HG03558 (cell line): Measurements from ENCODE around the gene XRN2.

Experiments
- ATAC-seq: cut with Tn5 transposase; IDR thresholded peaks from one replicate; pipeline ENCODE4 v1.9.1; 2021; ENCODE audit warnings: moderate number of reproducible peaks; ENCODE audit not compliant: unreplicated experiment; ENCODE audit errors: extremely low read depth

The XRN2 gene

GRCh38 chr20:21289651-21290050, 13.5 kb upstream of the XRN2 start:
- ATAC-seq, result no peak

DNA sequence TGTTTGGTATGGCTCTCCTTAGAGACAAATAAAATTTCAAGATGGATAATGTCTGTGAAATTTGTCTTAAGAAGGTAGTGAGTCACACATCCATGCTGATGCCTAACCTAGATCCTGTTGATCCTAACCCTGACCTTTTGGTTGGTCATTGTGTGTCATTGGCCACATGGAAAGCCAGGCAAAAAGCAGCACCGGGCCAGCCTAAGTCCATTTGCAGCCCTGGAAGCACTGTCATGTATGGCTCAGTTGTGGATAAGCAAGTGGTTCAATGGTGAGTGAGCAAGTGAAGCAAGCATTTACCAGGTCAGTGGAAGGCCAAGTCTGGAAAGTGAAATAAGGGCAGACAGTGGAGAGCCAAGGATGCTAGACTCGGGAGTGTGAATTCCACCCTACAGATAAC, 12.1 kb upstream of the XRN2 start:
- ATAC-seq, result no peak

DNA sequence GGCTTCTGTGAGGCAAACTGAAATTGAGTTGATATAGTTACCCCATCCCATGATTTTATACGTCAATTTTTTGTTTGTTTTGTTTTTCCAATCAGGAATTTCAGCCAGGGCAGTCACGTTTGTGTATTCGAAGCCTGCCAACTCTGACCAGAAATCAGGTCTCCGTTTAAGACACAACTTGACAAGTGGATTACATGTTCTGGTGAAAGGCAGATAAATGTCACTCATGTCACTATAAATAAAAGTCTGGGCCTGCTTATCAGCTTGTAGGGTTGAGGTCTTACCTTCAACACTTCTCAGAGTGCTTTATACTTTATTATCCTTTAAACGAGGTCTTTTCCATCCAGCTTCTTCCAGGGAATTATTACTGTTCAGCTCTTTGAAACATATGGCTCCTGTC, 8.4 kb upstream of the XRN2 start:
- no peak for ATAC-seq

DNA sequence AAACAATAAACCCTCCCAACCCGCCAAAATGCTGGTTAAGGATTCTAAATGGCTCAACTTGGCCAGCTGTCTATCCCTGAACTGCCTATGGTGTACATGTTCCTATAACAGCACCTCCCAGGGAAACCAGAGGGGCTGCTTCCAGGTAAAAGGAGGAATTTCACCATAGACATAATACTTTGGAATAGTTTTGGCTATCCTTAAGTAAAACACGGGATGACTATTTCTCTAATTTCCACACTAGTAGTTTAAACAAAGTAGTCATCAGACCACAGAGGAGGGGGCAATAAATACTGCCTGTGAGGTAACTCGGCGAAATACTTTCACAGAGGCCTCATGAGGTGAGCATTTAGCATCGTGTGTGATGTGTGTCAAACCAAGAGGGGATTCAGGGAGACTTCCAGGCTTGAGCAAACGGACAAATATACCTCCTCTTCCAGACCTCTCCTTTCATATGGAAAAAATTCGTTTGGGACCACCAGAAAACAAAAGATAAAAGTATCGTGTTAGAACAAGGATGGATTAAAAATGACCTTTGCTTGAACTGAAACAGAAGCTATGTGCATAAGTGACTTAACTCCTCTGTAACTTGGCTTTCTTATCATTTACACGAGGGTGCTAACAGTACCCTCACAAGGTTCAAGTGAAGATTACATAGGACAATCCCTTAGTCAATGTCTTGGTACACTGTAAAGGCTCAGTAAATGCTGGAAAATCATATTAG, 1.0 kb upstream of the XRN2 start:
- ATAC-seq, result no peak

GRCh38 chr20:21302664-21303060, 469 bp upstream of the XRN2 start:
- no peak for ATAC-seq

DNA sequence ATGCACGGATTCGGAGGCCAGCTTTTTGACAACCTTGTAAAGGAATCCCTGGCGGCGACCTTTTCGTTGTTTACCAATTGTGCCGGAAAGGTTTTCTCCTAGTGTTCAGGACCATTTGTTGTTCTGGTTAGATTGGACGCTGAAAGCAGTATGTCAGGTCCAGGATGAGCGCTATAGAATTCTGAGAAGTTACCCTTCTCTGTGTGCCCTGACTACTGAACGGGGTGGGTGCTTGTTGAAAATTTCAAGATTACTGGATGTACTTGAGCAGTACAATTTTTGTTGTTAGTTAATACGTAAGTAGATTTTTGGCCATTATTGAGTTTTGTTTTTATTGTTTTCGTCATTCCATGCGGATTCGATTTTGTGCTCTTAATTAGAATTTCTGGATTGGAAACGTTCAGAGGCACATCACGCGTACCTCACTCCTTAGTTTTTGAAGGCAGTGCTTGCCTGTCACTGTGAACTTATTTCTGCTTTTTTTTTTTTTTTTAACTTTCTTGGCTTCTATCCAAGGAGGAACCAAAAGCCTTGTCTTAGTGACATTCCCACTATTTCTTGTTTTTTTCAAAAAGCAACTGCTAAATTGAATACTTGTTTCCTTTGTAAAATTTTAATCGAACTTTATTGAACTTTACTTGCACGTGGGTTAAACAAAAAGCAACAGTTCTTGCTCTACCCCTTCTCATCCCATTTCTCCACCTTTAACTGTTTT, 898 bp downstream of the XRN2 start:
- ATAC-seq, result no peak

DNA sequence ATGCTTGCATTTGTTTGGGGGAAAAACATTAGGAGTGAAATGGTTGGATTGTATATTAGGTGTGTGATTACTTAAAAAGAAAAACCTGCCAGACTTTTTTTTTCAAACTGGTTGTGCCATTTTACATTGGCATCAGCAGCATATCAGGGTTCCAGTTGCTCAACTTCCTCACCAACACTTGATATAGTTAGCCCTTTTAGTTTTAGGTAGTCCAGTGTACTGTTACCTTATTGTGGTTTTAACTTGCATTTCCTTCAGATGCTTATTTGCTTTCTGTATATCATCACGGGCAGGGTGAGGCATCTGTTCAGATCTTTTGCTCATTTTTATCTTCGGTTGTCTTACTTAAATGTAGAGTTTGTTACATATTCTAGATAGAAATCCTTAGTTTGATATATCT, 5.2 kb downstream of the XRN2 start:
- ATAC-seq, result no peak

DNA sequence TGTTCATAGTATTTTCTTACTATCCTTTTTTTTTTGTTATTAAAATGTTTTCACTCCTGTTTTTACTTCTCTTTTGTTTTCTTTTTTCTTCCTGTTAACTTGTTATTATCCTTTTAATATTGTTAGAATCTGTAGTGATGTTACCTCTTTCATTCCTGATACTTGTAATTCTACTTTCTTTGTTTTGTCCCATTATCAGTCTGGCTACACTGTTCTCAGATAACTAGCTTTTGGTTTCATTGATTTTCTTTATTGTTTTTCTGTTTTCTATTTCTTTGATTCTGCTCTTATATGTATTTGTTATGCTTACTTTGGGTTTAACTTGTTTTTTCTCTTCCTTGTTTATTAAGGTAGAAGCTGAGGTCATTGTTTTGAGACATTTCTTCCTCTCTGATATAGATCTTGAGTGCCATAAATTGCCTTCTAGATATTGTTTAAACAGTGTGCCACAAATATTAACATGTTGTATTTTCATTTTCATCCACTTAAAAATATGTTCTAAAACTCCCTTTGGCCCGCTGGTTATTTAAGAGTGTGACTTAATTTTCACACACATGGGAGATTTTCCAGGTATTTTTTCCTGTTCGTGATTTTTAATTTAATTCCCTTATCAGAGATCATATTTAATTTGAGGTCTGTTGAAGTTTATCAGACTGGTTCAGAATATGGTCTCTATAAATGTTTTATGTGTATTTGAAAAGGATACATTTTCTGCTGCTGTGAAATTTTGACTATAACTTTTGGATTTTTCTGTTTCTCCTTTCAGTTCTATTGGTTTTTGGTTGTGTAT, 6.7 kb downstream of the XRN2 start:
- ATAC-seq, result no peak

DNA sequence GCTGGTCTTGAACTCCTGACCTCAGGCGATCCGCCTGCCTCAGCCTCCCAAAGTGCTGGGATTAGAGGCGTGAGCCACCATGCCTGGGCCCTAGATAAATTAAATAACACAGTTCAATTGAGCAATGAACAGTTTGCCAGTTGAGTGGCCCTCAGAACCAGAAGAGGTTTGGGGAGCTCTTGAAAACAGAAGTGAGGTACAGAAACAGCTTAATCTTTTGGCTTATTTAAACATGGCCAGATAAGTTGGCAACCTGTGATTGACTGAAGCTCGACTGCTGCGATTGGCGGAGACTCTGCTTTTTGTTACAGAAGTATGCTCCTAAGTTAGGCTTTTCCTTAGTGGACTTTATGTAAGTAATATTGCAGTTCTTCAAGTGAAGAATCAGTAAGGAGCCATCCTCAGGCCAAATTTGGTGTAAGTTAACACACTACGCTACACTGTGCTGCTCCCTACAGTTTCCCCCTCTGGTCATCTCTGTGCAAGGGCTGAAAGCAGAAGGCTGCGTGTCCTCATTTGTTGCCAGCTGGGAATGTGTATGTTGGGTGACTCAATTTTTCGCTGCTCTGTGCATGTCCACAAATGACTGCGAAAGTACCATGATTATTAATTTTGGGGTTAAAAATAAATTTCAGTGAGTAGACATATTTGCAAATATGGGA, 9.8 kb downstream of the XRN2 start:
- ATAC-seq, result no peak

GRCh38 chr20:21315138-21315537, 12.0 kb downstream of the XRN2 start:
- ATAC-seq, result no peak

- no peak for ATAC-seq
Observed at GRCh38 chr20:21322083-21322710, 19.1 kb downstream of the XRN2 start.

DNA sequence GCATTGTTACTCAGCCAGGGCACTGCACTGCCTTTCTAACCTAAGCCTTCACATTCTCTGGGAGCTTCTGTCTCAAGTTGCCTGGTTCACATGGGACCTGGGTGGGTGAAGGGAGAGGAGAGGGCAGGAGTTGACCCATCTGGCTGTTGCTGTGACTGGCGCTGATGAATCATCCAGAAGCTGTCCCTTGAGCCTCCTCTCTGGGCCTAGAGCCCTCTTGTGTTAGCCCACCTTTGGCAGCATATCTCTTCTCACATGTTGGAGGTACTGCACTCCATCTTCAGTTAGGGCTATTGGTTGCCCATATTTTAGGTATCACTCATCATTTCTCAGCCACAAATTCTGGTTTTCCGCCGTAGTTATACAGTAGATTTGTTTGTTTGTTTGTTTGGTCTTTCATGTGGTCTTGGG, 19.8 kb downstream of the XRN2 start:
- ATAC-seq, result no peak

DNA sequence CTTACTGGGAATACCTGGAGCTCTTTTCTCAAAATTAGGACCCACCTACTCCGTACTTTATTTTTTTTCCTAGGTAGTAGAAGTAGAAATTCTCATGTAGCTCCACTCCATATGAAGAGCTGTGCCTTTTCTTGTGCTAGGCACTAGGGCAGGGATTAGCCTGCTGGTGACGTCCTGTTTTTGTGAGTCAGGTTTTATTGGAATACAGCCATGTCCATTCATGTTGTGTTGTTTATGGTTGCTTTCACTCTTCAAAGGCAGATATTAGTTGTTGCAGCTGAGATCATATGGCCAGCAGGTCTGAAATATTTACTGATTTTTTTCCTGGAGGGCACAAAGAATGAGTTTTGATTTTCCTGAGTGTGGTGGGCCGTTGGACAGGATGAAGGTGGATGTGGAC, 20.5 kb downstream of the XRN2 start:
- no peak for ATAC-seq

GRCh38 chr20:21324126-21324525, 21.0 kb downstream of the XRN2 start:
- no peak for ATAC-seq

- ATAC-seq, result no peak
Observed at GRCh38 chr20:21325296-21325695, 22.2 kb downstream of the XRN2 start.

DNA sequence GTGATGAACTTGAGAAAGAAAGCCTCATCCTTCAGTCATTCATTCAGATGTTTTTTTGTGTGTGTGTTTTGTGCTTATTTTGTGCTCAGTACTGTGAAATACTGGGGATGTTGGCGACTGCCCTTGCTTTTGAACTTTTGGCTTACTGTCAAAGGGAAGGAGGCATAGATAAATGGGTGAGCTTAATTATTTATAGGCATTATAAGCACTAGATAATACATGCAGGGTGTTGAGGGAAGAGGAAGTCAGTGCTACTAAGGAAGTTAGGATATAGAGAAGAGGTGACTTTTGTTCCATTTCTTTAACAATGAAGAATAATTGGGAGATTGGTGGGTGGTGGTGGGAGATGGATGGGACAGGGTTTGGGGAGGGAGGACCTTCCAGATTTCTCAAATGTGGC, 23.6 kb downstream of the XRN2 start:
- no peak for ATAC-seq

DNA sequence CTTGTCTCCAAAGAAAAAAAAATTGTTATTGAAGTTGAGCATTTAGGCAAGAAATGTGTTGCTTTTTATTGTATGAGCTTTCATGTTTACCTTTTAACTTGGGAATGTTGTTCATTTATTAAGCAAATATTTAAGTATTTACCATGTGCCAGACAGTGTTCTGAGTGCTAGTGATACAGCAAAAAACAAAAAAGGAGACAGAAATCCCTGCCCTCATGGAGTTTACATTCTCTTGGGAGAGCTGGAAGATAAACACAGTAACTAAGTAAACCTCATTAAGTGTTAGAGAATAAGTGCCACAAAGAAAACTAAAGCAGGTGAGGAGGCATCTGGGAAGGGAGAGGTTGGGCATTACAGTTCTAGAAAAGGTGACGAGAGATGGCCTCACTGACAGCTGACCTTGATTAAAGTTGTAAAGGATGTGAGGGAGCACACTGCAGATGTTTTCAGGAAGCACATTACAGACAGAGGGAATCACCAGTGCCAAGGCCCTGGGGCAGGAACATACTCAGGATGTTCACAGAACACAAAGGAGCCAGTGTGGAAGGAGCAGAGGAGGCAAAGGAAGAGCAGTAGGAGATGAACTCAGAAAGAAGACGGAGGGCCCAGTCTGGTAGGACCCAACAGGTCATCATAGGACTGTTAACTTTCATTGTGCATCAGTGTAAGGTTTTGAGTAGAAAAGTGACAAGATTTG, 33.5 kb downstream of the XRN2 start:
- ATAC-seq, result no peak

DNA sequence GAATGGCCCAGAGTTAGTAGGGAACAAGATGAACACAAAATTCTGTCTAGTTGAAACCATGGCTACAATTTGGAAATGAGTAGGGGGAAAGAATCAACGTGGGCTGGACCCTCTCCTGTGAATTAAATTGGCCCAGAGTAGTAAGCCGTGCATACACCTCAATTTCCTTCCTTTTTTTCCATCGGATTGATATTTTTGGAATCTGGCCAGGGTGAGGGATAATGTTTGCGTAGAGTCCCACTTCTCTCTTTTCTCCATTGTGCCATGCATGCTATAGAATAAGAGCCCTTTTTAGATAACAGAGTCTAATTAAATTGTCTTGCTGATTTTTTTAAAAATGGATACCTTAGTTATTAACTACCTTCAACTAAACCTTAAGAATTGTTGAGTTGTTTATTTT, 35.2 kb downstream of the XRN2 start:
- ATAC-seq, result no peak

- ATAC-seq, result no peak
Observed at GRCh38 chr20:21339499-21339898, 36.4 kb downstream of the XRN2 start.
